Kasumi-1 (cell line): Measurements from ENCODE around the gene ATP13A3.
"Not testable (repeated sequence)": the region's sequence is repeated elsewhere in the genome, so short reads cannot be mapped to it uniquely, and the experiment has no call there.

Source experiments
- DNase-seq, 2 experiments: peaks; one replicate each; lab custom pipeline; 2025; lab: John Stamatoyannopoulos, UW

ATP13A3 gene

GRCh38 chr3:194499516-194499915 lies 12.7 kb upstream of the ATP13A3 start:
- not testable (repeated sequence) for DNase-seq

GRCh38 chr3:194497799-194498575 lies 11.2 kb upstream of the ATP13A3 start:
- no peak for DNase-seq

GRCh38 chr3:194496217-194496919 lies 9.6 kb upstream of the ATP13A3 start:
- peak; percentile 17 to 19 for DNase-seq

GRCh38 chr3:194494951-194495374 lies 8.2 kb upstream of the ATP13A3 start:
- DNase-seq, result no peak

GRCh38 chr3:194493995-194494927 lies 7.5 kb upstream of the ATP13A3 start:
- DNase-seq, result not testable (repeated sequence)

GRCh38 chr3:194492001-194492400 lies 5.2 kb upstream of the ATP13A3 start:
- DNase-seq, result no peak

GRCh38 chr3:194489736-194490612 lies 3.2 kb upstream of the ATP13A3 start:
- DNase-seq, result no peak

GRCh38 chr3:194488055-194488742 lies 1.4 kb upstream of the ATP13A3 start:
- peak in 1 of 2 experiments; percentile 32 for DNase-seq

GRCh38 chr3:194487289-194488054 lies 670 bp upstream of the ATP13A3 start:
- peak; percentile 18 to 50 for DNase-seq

GRCh38 chr3:194485881-194486539 lies 792 bp downstream of the ATP13A3 start:
- DNase-seq, result peak in 1 of 2 experiments; percentile 20

GRCh38 chr3:194485468-194485880 lies 1.3 kb downstream of the ATP13A3 start:
- DNase-seq, result peak in 1 of 2 experiments; percentile 9

GRCh38 chr3:194484614-194485013 lies 2.2 kb downstream of the ATP13A3 start:
- no peak for DNase-seq

- DNase-seq, result no peak
Measured at GRCh38 chr3:194483850-194484249, 3.0 kb downstream of the ATP13A3 start.

- not testable (repeated sequence) for DNase-seq
Measured at GRCh38 chr3:194482830-194483229, 4.0 kb downstream of the ATP13A3 start.

GRCh38 chr3:194482196-194482593 lies 4.6 kb downstream of the ATP13A3 start:
- no peak for DNase-seq

GRCh38 chr3:194481525-194482195 lies 5.1 kb downstream of the ATP13A3 start:
- no peak for DNase-seq

- DNase-seq, result peak in 1 of 2 experiments; percentile 1
Measured at GRCh38 chr3:194481103-194481502, 5.7 kb downstream of the ATP13A3 start.

- DNase-seq, result no peak
Measured at GRCh38 chr3:194476784-194477183, 10.0 kb downstream of the ATP13A3 start.

- no peak for DNase-seq
Measured at GRCh38 chr3:194475978-194476377, 10.8 kb downstream of the ATP13A3 start.
